ENCODE data around the gene TNNI3K.

TNNI3K gene

GRCh38 chr1:74396462-74396861, 161.3 kb downstream of the TNNI3K start:
- DNase-seq: no peak

- DNase-seq: no peak
Measured at GRCh38 chr1:74396933-74397332, 161.7 kb downstream of the TNNI3K start.

- no peak for DNase-seq
Measured at GRCh38 chr1:74399249-74399648, 164.1 kb downstream of the TNNI3K start.

- no peak for DNase-seq
Measured at GRCh38 chr1:74402873-74403272, 167.7 kb downstream of the TNNI3K start.

GRCh38 chr1:74403606-74404005, 168.4 kb downstream of the TNNI3K start:
- no peak for DNase-seq

- no peak for DNase-seq
Measured at GRCh38 chr1:74406759-74407158, 171.6 kb downstream of the TNNI3K start.

- DNase-seq: no peak
Measured at GRCh38 chr1:74407902-74408301, 172.7 kb downstream of the TNNI3K start.

- DNase-seq: no peak
Measured at GRCh38 chr1:74412244-74412643, 177.1 kb downstream of the TNNI3K start.

GRCh38 chr1:74415935-74416334, 180.7 kb downstream of the TNNI3K start:
- no peak for DNase-seq

- DNase-seq: no peak
Measured at GRCh38 chr1:74419611-74420010, 184.4 kb downstream of the TNNI3K start.

- DNase-seq: no peak
Measured at GRCh38 chr1:74420467-74420866, 185.3 kb downstream of the TNNI3K start.

- no peak for DNase-seq
Measured at GRCh38 chr1:74422421-74423292, 187.5 kb downstream of the TNNI3K start.

- no peak for DNase-seq
Measured at GRCh38 chr1:74423471-74423870, 188.3 kb downstream of the TNNI3K start.

GRCh38 chr1:74425676-74426075, 190.5 kb downstream of the TNNI3K start:
- DNase-seq: no peak

GRCh38 chr1:74426208-74426937, 191.2 kb downstream of the TNNI3K start:
- DNase-seq: no peak

- no peak for DNase-seq
Measured at GRCh38 chr1:74427681-74428080, 192.5 kb downstream of the TNNI3K start.

GRCh38 chr1:74429580-74429979, 194.4 kb downstream of the TNNI3K start:
- DNase-seq: no peak

GRCh38 chr1:74430342-74430934, 195.3 kb downstream of the TNNI3K start:
- DNase-seq: no peak

GRCh38 chr1:74431531-74431930, 196.3 kb downstream of the TNNI3K start:
- DNase-seq: no peak

- no peak for DNase-seq
Measured at GRCh38 chr1:74432325-74432724, 197.1 kb downstream of the TNNI3K start.

GRCh38 chr1:74434321-74434720, 199.1 kb downstream of the TNNI3K start:
- DNase-seq: no peak

GRCh38 chr1:74436078-74436477, 200.9 kb downstream of the TNNI3K start:
- no peak for DNase-seq

GRCh38 chr1:74437035-74437434, 201.8 kb downstream of the TNNI3K start:
- DNase-seq: no peak

- no peak for DNase-seq
Measured at GRCh38 chr1:74452035-74452434, 216.8 kb downstream of the TNNI3K start.

Measured in stimulated activated CD4-positive, alpha-beta T cell treated with anti-CD3 and anti-CD28 coated beads, Interleukin-4, amount 100 ng/mL, for 24 hours (primary cell).